Dermis lymphatic vessel endothelial cell (primary cell): Measurements from ENCODE around the gene AGTR1. TPM values are rescaled to one million over a fixed set of nuclear protein-coding genes. Genes with fewer than 3 reads are reported as not detected.

Experiments used
- total RNA-seq: library from RNA; depleted of rRNA; stranded (reverse); fragments of >200 nt; gene quantifications from 2 replicates; pipeline ENCODE4 v1.2.1, GENCODE V29; 2014

Gene AGTR1
- not detected in 2 replicates for total RNA-seq

DNA sequence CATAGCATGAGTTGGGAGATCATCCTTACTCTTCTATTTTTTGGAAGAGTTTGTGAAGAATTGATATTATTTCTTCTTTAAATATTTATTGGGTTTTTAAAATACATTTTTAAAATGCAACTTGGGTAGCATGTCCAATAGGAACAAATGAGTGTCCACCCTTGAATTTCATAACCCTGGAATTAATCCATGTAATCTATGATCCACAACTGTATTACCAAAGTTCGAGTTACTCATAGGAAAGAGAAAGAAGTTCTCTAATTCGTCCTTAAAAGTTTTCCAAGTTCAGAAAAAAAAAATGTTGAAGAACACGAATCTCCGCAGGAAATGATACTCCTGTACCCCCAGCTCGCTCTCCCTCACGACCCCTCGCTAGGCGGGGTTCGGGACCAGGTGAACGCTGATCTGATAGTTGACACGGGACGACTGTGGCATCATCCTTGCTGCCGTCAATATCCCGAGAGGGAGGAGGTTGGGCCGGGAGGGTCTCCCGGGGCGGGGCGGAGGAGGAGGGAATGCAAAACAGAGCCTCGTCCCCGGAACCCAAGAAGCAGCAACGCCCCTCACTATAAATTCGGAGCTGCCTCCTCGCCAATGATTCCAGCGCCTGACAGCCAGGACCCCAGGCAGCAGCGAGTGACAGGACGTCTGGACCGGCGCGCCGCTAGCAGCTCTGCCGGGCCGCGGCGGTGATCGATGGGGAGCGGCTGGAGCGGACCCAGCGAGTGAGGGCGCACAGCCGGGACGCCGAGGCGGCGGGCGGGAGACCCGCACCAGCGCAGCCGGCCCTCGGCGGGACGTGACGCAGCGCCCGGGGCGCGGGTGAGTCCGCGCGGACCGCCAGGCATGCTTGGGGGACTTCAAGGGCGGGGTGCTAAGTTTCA, at the start of gene AGTR1:
Gene AGTR1 (plus strand): TSS at position 598 of the 884 bp plus-strand sequence. CDS start 43,133 bp downstream, outside the sequence.

Other genes starting within 250 kb of the AGTR1 start
- gene CPB1, start 129.9 kb downstream of the AGTR1 start, total RNA-seq, result not detected in 2 replicates
- not detected in 2 replicates for gene CPA3, start 167.4 kb downstream of the AGTR1 start, total RNA-seq